HepG2 (cell line): ENCODE measurements around the gene GZF1. TPM values are rescaled to one million over a fixed set of nuclear protein-coding genes. Genes with fewer than 3 reads are reported as not detected.

Experiments
- AGO2 ChIP-seq: fragments of 200-400 bp; formaldehyde crosslinking; optimal IDR thresholded peaks from 2 replicates; pipeline ENCODE3; 2017; ENCODE audit warnings: mild to moderate bottlenecking, low read depth, low read length, moderate library complexity
- CREB3 ChIP-seq: sonication (generic); formaldehyde crosslinking; IDR thresholded peaks from 2 replicates; pipeline ENCODE4 v1.5.0; 2020; ENCODE audit warnings: missing genetic modification reagents
- FOSL2 ChIP-seq: sonication (generic); formaldehyde crosslinking; IDR thresholded peaks from 2 replicates; pipeline ENCODE4 v1.4.0; 2020; ENCODE audit warnings: missing genetic modification reagents
- HIC2 ChIP-seq: sonication (generic); formaldehyde crosslinking; IDR thresholded peaks from 2 replicates; pipeline ENCODE4 v1.9.0; 2022; ENCODE audit warnings: low read depth, missing genetic modification reagents
- ISL2 ChIP-seq: sonication (generic); formaldehyde crosslinking; IDR thresholded peaks from 2 replicates; pipeline ENCODE4 v1.5.0; 2020; ENCODE audit warnings: missing genetic modification reagents
- JUN ChIP-seq: sonication (generic); formaldehyde crosslinking; IDR thresholded peaks from 2 replicates; pipeline ENCODE4 v1.4.0; 2020; ENCODE audit warnings: mild to moderate bottlenecking, missing genetic modification reagents
- KDM5B ChIP-seq: sonication (generic); formaldehyde crosslinking; IDR thresholded peaks from 2 replicates; pipeline ENCODE4 v1.4.0; 2020; ENCODE audit warnings: missing genetic modification reagents, mild to moderate bottlenecking, borderline replicate concordance
- MAF1 ChIP-seq: sonication (generic); formaldehyde crosslinking; IDR thresholded peaks from 2 replicates; pipeline ENCODE4 v1.5.0; 2020; ENCODE audit warnings: missing genetic modification reagents, borderline replicate concordance
- MIER2 ChIP-seq: IDR thresholded peaks from 2 replicates; pipeline ENCODE4 v1.6.1; 2016; ENCODE audit warnings: missing biosample characterization, missing genetic modification reagents
- MTF1 ChIP-seq: sonication (generic); formaldehyde crosslinking; IDR thresholded peaks from 2 replicates; pipeline ENCODE4 v1.5.0; 2020; ENCODE audit warnings: missing genetic modification reagents
- PHF20 ChIP-seq: sonication (generic); formaldehyde crosslinking; IDR thresholded peaks from 2 replicates; pipeline ENCODE4 v1.5.0; 2020; ENCODE audit warnings: mild to moderate bottlenecking, missing genetic modification reagents
- RCOR2 ChIP-seq: IDR thresholded peaks from 2 replicates; pipeline ENCODE4 v1.6.1; 2016; ENCODE audit warnings: missing biosample characterization, missing genetic modification reagents
- RFX5 ChIP-seq: IDR thresholded peaks from 2 replicates; pipeline ENCODE4 v1.6.1; 2011; ENCODE audit warnings: low read depth, low read length, improper control_type of control experiment
- SIX1 ChIP-seq: sonication (generic); formaldehyde crosslinking; IDR thresholded peaks from 2 replicates; pipeline ENCODE4 v1.4.0; 2020; ENCODE audit warnings: missing genetic modification reagents, borderline replicate concordance
- TP53 ChIP-seq: sonication (generic); formaldehyde crosslinking; conservative IDR thresholded peaks from 2 replicates; pipeline ENCODE4 v1.4.0; 2020; ENCODE audit warnings: missing genetic modification reagents
- TRIM22 ChIP-seq: fragments of 450-650 bp; IDR thresholded peaks from 2 replicates; pipeline ENCODE4 v1.6.1; 2017
- XRCC5 ChIP-seq: fragments of 200-400 bp; formaldehyde crosslinking; optimal IDR thresholded peaks from 2 replicates; pipeline ENCODE3; 2017; ENCODE audit warnings: mild to moderate bottlenecking, low read length
- ZBTB20 ChIP-seq: sonication (generic); formaldehyde crosslinking; IDR thresholded peaks from 2 replicates; pipeline ENCODE4 v1.8.1; 2023; ENCODE audit warnings: missing genetic modification reagents, low read depth, mild to moderate bottlenecking, borderline replicate concordance
- ZNF331 ChIP-seq: sonication (generic); formaldehyde crosslinking; IDR thresholded peaks from 2 replicates; pipeline ENCODE4 v1.4.0; 2020; ENCODE audit warnings: missing genetic modification reagents
- ZNF552 ChIP-seq: sonication (generic); formaldehyde crosslinking; IDR thresholded peaks from 2 replicates; pipeline ENCODE4 v1.9.0; 2022; ENCODE audit warnings: missing genetic modification reagents, mild to moderate bottlenecking, borderline replicate concordance
- ZNF564 ChIP-seq: sonication (generic); formaldehyde crosslinking; IDR thresholded peaks from 2 replicates; pipeline ENCODE4 v1.8.1; 2023; ENCODE audit warnings: mild to moderate bottlenecking, missing genetic modification reagents
- ZNF784 ChIP-seq: sonication (generic); formaldehyde crosslinking; IDR thresholded peaks from 2 replicates; pipeline ENCODE4 v1.5.1; 2020; ENCODE audit warnings: missing genetic modification reagents, mild to moderate bottlenecking, borderline replicate concordance
- ZNF800 ChIP-seq: sonication (generic); formaldehyde crosslinking; IDR thresholded peaks from 2 replicates; pipeline ENCODE4 v1.4.0; 2020; ENCODE audit warnings: missing genetic modification reagents
- ZNF841 ChIP-seq: sonication (generic); formaldehyde crosslinking; IDR thresholded peaks from 2 replicates; pipeline ENCODE4 v1.8.1; 2023; ENCODE audit warnings: missing genetic modification reagents, borderline replicate concordance
- polyA plus RNA-seq, 8 experiments: library from polyadenylated mRNA; depleted of rRNA in 3 of 8; stranded (reverse) in 7 of 8; unstranded in 1 of 8; fragments of >200 nt; fragmentation: Illumina TruSeq in 4 of 8; extraction: Trizol in 4 of 8; gene quantifications; 2 replicates each; pipeline versions ENCODE4 v1.2.1 to v1.2.3, GENCODE V29; 2011 to 2016; ENCODE audit warnings: low read depth in 4 of 8, missing spikeins in 1 of 8, mixed read lengths in 1 of 8; ENCODE audit not compliant: insufficient read depth in 1 of 8
- total RNA-seq, 5 experiments: library from RNA; depleted of rRNA; stranded (reverse); fragments of >200 nt; fragmentation: Illumina TruSeq; extraction: Trizol; gene quantifications; 2 replicates each; pipeline ENCODE4 v1.2.3, GENCODE V29; 2016; ENCODE audit warnings: low read depth in 1 of 5

The GZF1 gene
- total and polyA plus RNA-seq, 2 of the 13 experiments (the other 11 are each of a cell fraction or from before 2014, with no cell fraction given) = 16.9 to 26.0 TPM

GRCh38 chr20:23350196-23350903 lies 11.6 kb upstream of the GZF1 start, which contains the start of gene NXT1 (continued):
- TF ChIP-seq KDM5B (peak; percentile 89; the same call in 1 of the 2 replicates), RFX5 (peak; percentile 52; the same call in 1 of the 2 replicates), ZNF800 (CRISPR knock-in tag) (peak; percentile 68), TP53 (CRISPR knock-in tag) (no peak; the same call in 1 of the 2 replicates), HIC2 (CRISPR knock-in tag) (peak; percentile 36), ZNF552 (CRISPR knock-in tag) (peak; percentile 79; the same call in 1 of the 2 replicates), ZNF331 (peak; percentile 60; the same call in 1 of the 2 replicates), ZNF841 (no peak), PHF20 (peak; percentile 82), ZNF784 (CRISPR knock-in tag) (peak; percentile 90), XRCC5 (peak; percentile 91), ISL2 (CRISPR knock-in tag) (peak; percentile 44; the same call in 1 of the 2 replicates), SIX1 (CRISPR knock-in tag) (no peak), FOSL2 (CRISPR knock-in tag) (peak; percentile 49; the same call in 1 of the 2 replicates), ZBTB20 (CRISPR knock-in tag) (peak; percentile 77; the same call in 1 of the 2 replicates), RCOR2 (CRISPR knock-in tag) (no peak), ZNF564 (CRISPR knock-in tag) (no peak; the same call in 1 of the 2 replicates), MTF1 (CRISPR knock-in tag) (no peak), TRIM22 (no peak), JUN (CRISPR knock-in tag) (no peak), MIER2 (no peak), CREB3 (no peak; the same call in 1 of the 2 replicates), AGO2 (peak; percentile 92), MAF1 (CRISPR knock-in tag) (no peak; the same call in 1 of the 2 replicates)
